ENCODE results near the gene IL17RC.
"Not testable (repeated sequence)": the region's sequence is repeated elsewhere in the genome, so short reads cannot be mapped to it uniquely, and the experiment has no call there.

Gene IL17RC

GRCh38 chr3:9895715-9896114, 21.2 kb upstream of the IL17RC start:
- DNase-seq (ENCODE audit: low read depth): not testable (repeated sequence)

GRCh38 chr3:9896755-9897407, 20.0 kb upstream of the IL17RC start:
- DNase-seq (ENCODE audit: low read depth): not testable (repeated sequence)

- DNase-seq (ENCODE audit: low read depth): no peak
Observed at GRCh38 chr3:9897408-9898372, 19.2 kb upstream of the IL17RC start.

GRCh38 chr3:9898467-9899241, 18.2 kb upstream of the IL17RC start:
- DNase-seq (ENCODE audit: low read depth): no peak

GRCh38 chr3:9899289-9899791, 17.6 kb upstream of the IL17RC start:
- DNase-seq (ENCODE audit: low read depth): no peak

GRCh38 chr3:9900965-9901415, 15.9 kb upstream of the IL17RC start:
- not testable (repeated sequence) for DNase-seq (ENCODE audit: low read depth)

- no peak for DNase-seq (ENCODE audit: low read depth)
Observed at GRCh38 chr3:9901967-9902366, 14.9 kb upstream of the IL17RC start.

GRCh38 chr3:9902372-9903237, 14.3 kb upstream of the IL17RC start, which contains the start of gene IL17RE:
TSS of gene IL17RE (plus strand) at chr3:9902848. CDS start at chr3:9902933, 85 bp downstream.
- no peak for DNase-seq (ENCODE audit: low read depth)

GRCh38 chr3:9903238-9903624, 13.7 kb upstream of the IL17RC start:
- DNase-seq (ENCODE audit: low read depth): no peak

- DNase-seq (ENCODE audit: low read depth): no peak
Observed at GRCh38 chr3:9903904-9904303, 13.0 kb upstream of the IL17RC start.

- no peak for DNase-seq (ENCODE audit: low read depth)
Observed at GRCh38 chr3:9906480-9906879, 10.4 kb upstream of the IL17RC start.

GRCh38 chr3:9908286-9908685, 8.6 kb upstream of the IL17RC start:
- DNase-seq (ENCODE audit: low read depth): no peak

- no peak for DNase-seq (ENCODE audit: low read depth)
Observed at GRCh38 chr3:9909221-9910013, 7.5 kb upstream of the IL17RC start.

GRCh38 chr3:9911863-9912262, 5.0 kb upstream of the IL17RC start:
- DNase-seq (ENCODE audit: low read depth): no peak

- no peak for DNase-seq (ENCODE audit: low read depth)
Observed at GRCh38 chr3:9912294-9912935, 4.5 kb upstream of the IL17RC start.

- DNase-seq (ENCODE audit: low read depth): no peak
Observed at GRCh38 chr3:9913601-9914000, 3.3 kb upstream of the IL17RC start.

- no peak for DNase-seq (ENCODE audit: low read depth)
Observed at GRCh38 chr3:9914011-9914410, 2.9 kb upstream of the IL17RC start.

GRCh38 chr3:9914559-9915253, 2.2 kb upstream of the IL17RC start:
- no peak for DNase-seq (ENCODE audit: low read depth)
